Fibroblast of pulmonary artery (primary cell): Measurements from ENCODE around the gene B9D1.
A peak's percentile ranks its signal among the peaks of the same experiment; 100 is the strongest.

Experiments
- DNase-seq: peaks from one replicate; pipeline ENCODE4 v3.0.0-alpha.2; 2010; ENCODE audit warnings: low read depth
- H3K4me3 ChIP-seq: replicated peaks from 2 replicates; pipeline ENCODE4 v1.5.1; 2011; ENCODE audit warnings: low read depth, mild to moderate bottlenecking, control low read depth, low read length, moderate library complexity
- CTCF ChIP-seq: IDR thresholded peaks from 2 replicates; pipeline ENCODE4 v1.5.1; 2011; ENCODE audit warnings: mild to moderate bottlenecking, control low read depth, low read length, inconsistent platforms; ENCODE audit errors: missing control alignments

The B9D1 gene

GRCh38 chr17:19313746-19314651, 48.5 kb downstream of the B9D1 start:
- DNase-seq = peak; percentile 34
- TF ChIP-seq CTCF = no peak
- no peak overlapping the region for H3K4me3 ChIP-seq

DNA sequence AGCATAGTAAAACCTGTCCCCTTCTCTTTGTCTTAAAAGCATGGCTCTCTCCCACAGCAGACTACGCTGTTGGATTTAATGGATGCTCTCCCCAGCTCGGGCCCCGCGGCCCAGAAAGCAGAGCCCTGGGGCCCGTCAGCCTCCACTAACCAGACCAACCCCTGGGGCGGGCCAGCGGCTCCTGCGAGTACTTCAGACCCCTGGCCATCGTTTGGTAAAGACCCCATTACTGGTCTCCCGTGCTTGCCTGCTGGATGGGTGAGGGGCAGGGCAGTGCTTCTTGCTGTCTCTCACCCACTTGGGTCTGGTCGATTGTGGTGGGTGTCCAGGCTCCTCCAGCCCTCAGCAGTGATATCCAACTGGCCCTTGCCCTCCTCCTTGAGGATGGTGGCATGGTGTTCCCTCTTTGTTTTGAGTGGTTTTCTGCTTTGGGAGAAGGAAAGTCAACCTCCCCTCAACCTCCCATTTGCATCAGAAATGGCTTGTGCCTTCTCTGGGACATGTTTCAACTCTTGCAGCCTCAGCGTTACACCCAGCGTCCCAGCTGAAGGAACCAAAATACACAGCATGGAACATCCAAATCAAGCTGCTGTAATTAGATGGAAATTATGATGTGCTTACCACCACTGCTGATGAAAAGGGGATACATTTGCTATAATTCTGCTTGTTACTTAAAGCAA, 49.3 kb downstream of the B9D1 start:
- DNase-seq = no peak
- TF ChIP-seq CTCF = no peak
- H3K4me3 ChIP-seq = no peak overlapping the region

DNA sequence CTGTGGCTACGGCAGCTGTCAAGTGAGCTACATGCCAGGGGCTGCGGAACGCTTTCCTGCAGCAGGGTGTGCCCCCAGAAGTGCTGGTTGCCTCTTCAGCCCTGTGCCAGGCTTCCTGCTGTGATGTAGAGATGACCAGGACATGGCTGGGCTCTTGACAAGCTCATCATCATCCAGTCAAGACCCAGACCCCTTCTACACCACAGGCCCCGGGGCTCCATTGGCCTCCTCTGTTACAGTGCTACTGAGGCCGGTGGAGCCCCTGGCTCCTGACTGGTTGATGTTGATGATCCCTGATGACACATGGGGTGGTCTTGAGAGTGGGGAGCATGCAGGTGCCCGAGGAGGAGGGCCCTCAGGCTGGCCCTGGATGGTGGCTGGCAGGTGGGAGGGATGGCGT, 50.1 kb downstream of the B9D1 start:
- H3K4me3 ChIP-seq = no peak overlapping the region
- no peak for DNase-seq
- TF ChIP-seq CTCF = no peak

DNA sequence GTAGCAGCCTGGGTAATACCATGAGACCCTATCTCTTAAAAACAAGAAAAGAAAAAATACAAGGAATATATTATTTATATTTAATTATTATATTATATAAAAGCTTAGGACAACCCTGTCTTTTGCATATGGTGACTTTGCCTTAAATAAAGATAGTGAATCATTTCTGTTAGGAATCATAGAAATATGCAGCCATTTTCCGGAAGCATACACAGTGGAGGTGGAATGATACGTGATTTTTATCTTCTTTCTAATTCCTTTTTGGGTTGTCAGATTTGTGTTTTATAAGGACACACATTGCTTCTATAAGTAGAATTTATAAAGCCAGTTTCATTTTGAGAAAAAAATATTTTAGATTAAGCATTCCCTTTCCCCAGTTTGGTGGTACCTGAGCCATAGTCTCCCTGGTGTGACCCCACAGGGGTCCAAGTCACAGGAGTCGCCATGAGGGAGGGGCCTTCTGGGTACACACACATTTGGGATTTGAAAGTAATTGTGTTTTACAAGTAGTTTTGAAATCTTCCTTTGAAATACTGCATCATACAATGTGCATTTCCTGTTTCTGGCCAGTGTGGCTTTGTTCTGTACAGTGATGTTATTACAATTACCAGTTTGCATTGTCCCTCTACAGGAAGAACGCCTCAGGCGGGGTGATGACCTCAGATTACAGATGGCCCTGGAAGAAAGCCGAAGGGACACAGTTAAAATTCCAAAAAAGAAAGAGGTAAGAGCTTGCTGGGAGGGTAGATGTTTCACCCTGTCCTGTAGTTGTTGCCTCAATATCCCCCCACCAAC, 50.9 kb downstream of the B9D1 start:
- no peak for TF ChIP-seq CTCF
- no peak overlapping the region for H3K4me3 ChIP-seq
- peak; percentile 77 for DNase-seq

- H3K4me3 ChIP-seq = no peak overlapping the region
- no peak for DNase-seq
- TF ChIP-seq CTCF = no peak
Observed at GRCh38 chr17:19311016-19311415, 51.5 kb downstream of the B9D1 start.

GRCh38 chr17:19310151-19310550, 52.4 kb downstream of the B9D1 start:
- no peak overlapping the region for H3K4me3 ChIP-seq
- TF ChIP-seq CTCF = no peak
- DNase-seq = no peak
